Measurements from ENCODE around the gene SCN7A.
A peak's percentile ranks its signal among the peaks of the same experiment; 100 is the strongest.

DNA sequence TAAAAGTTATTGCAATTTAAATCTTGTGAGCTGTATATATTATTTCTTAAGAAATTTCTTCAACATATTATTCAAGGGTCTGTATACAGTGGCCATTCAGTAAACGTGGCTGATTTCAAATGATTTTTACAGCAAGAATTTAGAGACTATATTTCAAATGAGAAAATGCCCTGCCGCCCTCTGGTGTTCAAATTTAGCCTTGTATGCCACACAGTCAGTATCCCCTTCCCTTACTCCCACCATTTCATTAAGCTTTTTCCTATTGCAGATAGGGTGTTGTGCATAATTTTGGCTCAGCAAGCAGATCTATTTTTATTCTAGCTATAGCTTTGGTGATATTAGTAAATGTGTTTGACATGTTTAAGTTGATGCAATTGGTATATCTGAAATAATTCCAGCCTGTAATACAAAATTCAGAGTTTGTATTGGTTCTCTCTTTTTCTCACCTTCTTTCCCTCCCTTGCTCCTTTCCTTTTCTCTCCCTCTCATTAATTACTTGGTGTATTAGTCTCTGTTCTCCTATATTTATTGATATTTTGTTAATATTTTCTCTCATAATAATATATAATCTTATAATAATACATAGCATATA lies 22.8 kb upstream of the SCN7A start:
- TF ChIP-seq, protein P1, sequence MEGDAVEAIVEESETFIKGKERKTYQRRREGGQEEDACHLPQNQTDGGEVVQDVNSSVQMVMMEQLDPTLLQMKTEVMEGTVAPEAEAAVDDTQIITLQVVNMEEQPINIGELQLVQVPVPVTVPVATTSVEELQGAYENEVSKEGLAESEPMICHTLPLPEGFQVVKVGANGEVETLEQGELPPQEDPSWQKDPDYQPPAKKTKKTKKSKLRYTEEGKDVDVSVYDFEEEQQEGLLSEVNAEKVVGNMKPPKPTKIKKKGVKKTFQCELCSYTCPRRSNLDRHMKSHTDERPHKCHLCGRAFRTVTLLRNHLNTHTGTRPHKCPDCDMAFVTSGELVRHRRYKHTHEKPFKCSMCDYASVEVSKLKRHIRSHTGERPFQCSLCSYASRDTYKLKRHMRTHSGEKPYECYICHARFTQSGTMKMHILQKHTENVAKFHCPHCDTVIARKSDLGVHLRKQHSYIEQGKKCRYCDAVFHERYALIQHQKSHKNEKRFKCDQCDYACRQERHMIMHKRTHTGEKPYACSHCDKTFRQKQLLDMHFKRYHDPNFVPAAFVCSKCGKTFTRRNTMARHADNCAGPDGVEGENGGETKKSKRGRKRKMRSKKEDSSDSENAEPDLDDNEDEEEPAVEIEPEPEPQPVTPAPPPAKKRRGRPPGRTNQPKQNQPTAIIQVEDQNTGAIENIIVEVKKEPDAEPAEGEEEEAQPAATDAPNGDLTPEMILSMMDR (conservative IDR thresholded peaks at IDR 0.05; ENCODE audit: low read length) = peak; percentile 75
- TF ChIP-seq EZH2phosphoT487 (IDR thresholded peaks at IDR 0.05; ENCODE audit: borderline replicate concordance, low read depth, low read length) = no peak

All from OCI-LY7 (cell line).